Ishikawa (cell line): Measurements from ENCODE around the gene ZSCAN20.

Experiments used
- CEBPB ChIP-seq: IDR thresholded peaks from 2 replicates; pipeline ENCODE4 v1.6.1; 2012
- CREB1 ChIP-seq: IDR thresholded peaks from 2 replicates; pipeline ENCODE4 v1.6.1; 2012; ENCODE audit warnings: low read depth
- EGR1 ChIP-seq: IDR thresholded peaks from 2 replicates; pipeline ENCODE4 v1.6.1; 2012
- EP300 ChIP-seq: IDR thresholded peaks from 2 replicates; pipeline ENCODE4 v1.6.1; 2012; ENCODE audit warnings: borderline replicate concordance
- FOXM1 ChIP-seq: IDR thresholded peaks from 2 replicates; pipeline ENCODE4 v1.6.1; 2012; ENCODE audit warnings: low read depth, borderline replicate concordance
- MAX ChIP-seq: IDR thresholded peaks from 2 replicates; pipeline ENCODE4 v1.6.1; 2012
- NFIC ChIP-seq: IDR thresholded peaks from 2 replicates; pipeline ENCODE4 v1.6.1; 2012
- RAD21 ChIP-seq: IDR thresholded peaks from 2 replicates; pipeline ENCODE4 v1.6.1; 2012; ENCODE audit warnings: low read depth
- REST ChIP-seq: IDR thresholded peaks from 2 replicates; pipeline ENCODE4 v1.6.1; 2012; ENCODE audit warnings: low read depth, mild to moderate bottlenecking
- TAF1 ChIP-seq: IDR thresholded peaks from 2 replicates; pipeline ENCODE4 v1.6.1; 2012; ENCODE audit warnings: low read depth, mild to moderate bottlenecking
- TCF12 ChIP-seq: IDR thresholded peaks from 2 replicates; pipeline ENCODE4 v1.6.1; 2012; ENCODE audit warnings: low read depth
- TEAD4 ChIP-seq: IDR thresholded peaks from 2 replicates; pipeline ENCODE4 v1.6.1; 2012
- USF1 ChIP-seq: IDR thresholded peaks from 2 replicates; pipeline ENCODE4 v1.6.1; 2012
- YY1 ChIP-seq: IDR thresholded peaks from 2 replicates; pipeline ENCODE4 v1.6.1; 2012; ENCODE audit warnings: low read depth
- ZBTB7A ChIP-seq: IDR thresholded peaks from 2 replicates; pipeline ENCODE4 v1.6.1; 2012; ENCODE audit warnings: low read depth

ZSCAN20 gene

GRCh38 chr1:33519240-33519884, 46.9 kb downstream of the ZSCAN20 start:
- TF ChIP-seq YY1 = no peak
- no peak for TF ChIP-seq MAX
- TF ChIP-seq EGR1 = no peak
- TF ChIP-seq TEAD4 = no peak
- no peak for TF ChIP-seq TCF12
- no peak for TF ChIP-seq CEBPB
- no peak for TF ChIP-seq NFIC
- no peak for TF ChIP-seq USF1
- TF ChIP-seq FOXM1 = no peak
- no peak for TF ChIP-seq RAD21
- TF ChIP-seq ZBTB7A = no peak

GRCh38 chr1:33524586-33524985, 52.1 kb downstream of the ZSCAN20 start:
- no peak for TF ChIP-seq CREB1
- TF ChIP-seq TEAD4 = no peak

- no peak for TF ChIP-seq REST
- no peak for TF ChIP-seq NFIC
- no peak for TF ChIP-seq TEAD4
- no peak for TF ChIP-seq FOXM1
- no peak for TF ChIP-seq TCF12
- no peak for TF ChIP-seq YY1
- no peak for TF ChIP-seq USF1
- no peak for TF ChIP-seq EGR1
- no peak for TF ChIP-seq RAD21
- no peak for TF ChIP-seq MAX
- TF ChIP-seq CREB1 = no peak
- no peak for TF ChIP-seq TAF1
- TF ChIP-seq EP300 = no peak
- TF ChIP-seq ZBTB7A = no peak
- TF ChIP-seq CEBPB = no peak
These were observed 55.5 kb downstream of the ZSCAN20 start for GRCh38 chr1:33527934-33528333.

- no peak for TF ChIP-seq YY1
- TF ChIP-seq MAX = no peak
- no peak for TF ChIP-seq TCF12
These were observed 57.5 kb downstream of the ZSCAN20 start for GRCh38 chr1:33529957-33530356.

- TF ChIP-seq FOXM1 (no peak), TEAD4 (no peak), ZBTB7A (no peak), USF1 (no peak)
These were observed 59.8 kb downstream of the ZSCAN20 start for GRCh38 chr1:33532250-33532649.

GRCh38 chr1:33532936-33533335, 60.5 kb downstream of the ZSCAN20 start:
- TF ChIP-seq REST (no peak), EGR1 (no peak), CREB1 (no peak), CEBPB (no peak), EP300 (no peak), TCF12 (no peak), MAX (no peak), NFIC (no peak), TAF1 (no peak), ZBTB7A (no peak), TEAD4 (no peak), FOXM1 (no peak), YY1 (no peak), RAD21 (no peak), USF1 (no peak)
